ENCODE results near the gene TMC1.

TMC1 gene

DNA sequence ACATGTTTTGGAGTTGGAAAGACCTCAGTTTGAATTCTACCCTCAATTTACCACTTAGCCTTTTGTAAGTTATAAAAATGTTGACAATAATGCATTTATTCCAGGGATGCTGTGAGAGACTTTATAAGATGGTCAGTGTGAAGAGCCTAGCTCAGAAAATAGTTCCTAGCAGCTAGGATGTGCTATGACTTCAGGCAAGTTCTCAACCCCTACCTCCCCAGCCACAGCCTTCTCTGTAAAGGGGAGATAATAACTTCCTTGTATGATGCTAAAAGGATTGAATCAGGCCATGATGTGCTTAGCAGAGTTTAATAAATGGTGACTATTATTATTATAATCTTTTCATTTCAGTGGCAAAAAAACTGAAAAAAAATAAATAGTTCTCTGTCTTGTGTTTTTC is 353.8 kb downstream of the TMC1 start:
- H3K36me3 ChIP-seq (ENCODE audit: control insufficient read depth, insufficient read depth, low read length, severe bottlenecking): no peaks in the 10 kb centered on the region
- peaks cover 42% of the 10 kb centered on the region for H3K4me1 ChIP-seq (ENCODE audit: control insufficient read depth, insufficient read depth, low read length)
- no peak for DNase-seq (ENCODE audit: low read depth)
- H3K9ac ChIP-seq (ENCODE audit: low read length): no peak overlapping the region
- no peaks in the 10 kb centered on the region for H3K27me3 ChIP-seq (replicated peaks; ENCODE audit: control insufficient read depth, insufficient read depth, low read length)
- no peak overlapping the region for H3K4me3 ChIP-seq (ENCODE audit: low read length)
- H3K9me3 ChIP-seq (ENCODE audit: control insufficient read depth, low read length): peaks cover 3% of the 10 kb centered on the region

DNA sequence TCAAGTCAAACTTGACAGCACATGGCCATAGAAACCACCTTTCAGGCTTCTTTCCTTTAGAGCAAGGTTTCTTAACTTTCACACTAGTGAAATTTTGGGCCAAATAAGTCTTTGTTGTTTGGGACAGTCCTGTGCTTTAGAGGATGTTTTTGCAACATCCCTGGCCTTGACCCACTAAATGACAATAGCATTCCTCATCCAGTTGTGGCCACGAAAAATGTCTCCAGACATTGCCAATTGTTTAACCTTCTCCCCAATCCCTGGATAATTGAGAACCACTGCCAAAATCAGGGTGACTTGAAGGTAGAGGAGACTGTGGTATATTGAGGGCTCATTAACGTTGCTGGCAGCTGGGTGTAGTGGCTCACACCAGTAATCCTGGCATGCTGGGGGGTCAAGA is 359.4 kb downstream of the TMC1 start:
- Histone ChIP-seq H3K9ac (ENCODE audit: low read length) (no peak overlapping the region), H3K27me3 (replicated peaks; ENCODE audit: control insufficient read depth, insufficient read depth, low read length) (no peaks in the 10 kb centered on the region), H3K4me1 (ENCODE audit: control insufficient read depth, insufficient read depth, low read length) (peaks cover 18% of the 10 kb centered on the region), H3K9me3 (ENCODE audit: control insufficient read depth, low read length) (peaks cover 3% of the 10 kb centered on the region), H3K4me3 (ENCODE audit: low read length) (no peak overlapping the region), H3K36me3 (ENCODE audit: control insufficient read depth, insufficient read depth, low read length, severe bottlenecking) (no peaks in the 10 kb centered on the region)
- DNase-seq (ENCODE audit: low read depth): no peak

DNA sequence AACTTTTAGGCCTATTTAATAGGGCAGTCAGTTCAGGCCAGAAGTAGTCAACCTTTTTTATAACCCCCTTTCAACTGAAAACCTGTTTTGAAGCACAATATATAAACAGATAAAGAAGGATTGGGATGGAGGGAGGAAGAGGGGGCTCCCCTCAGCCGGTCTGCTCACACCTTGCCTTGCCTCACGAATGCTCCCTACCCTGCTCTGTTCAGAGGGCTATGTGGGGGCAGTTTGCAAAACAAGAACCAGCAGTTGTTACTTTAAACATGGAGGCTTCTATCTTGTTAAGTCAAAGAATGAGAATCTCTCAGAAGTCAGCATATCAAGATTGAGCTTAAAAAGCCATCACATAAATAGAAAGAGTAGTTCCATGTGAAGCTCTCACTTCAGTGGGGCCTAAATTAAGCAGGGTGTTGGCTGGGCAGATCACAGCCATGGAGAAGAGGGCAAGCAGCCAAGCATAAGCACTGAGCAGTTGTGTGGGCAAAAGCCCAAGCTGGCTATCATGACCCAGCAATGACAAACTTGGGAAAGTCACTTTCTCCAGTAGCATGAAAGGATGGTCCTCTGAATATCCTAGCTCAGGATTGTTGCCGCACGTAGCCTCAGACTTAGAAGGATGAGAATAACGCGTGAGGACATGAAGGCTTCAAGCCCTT is 360.8 kb downstream of the TMC1 start:
- H3K4me1 ChIP-seq (ENCODE audit: control insufficient read depth, insufficient read depth, low read length): peaks cover 18% of the 10 kb centered on the region
- H3K9ac ChIP-seq (ENCODE audit: low read length): no peak overlapping the region
- H3K4me3 ChIP-seq (ENCODE audit: low read length): no peak overlapping the region
- DNase-seq (ENCODE audit: low read depth): no peak
- H3K27me3 ChIP-seq (replicated peaks; ENCODE audit: control insufficient read depth, insufficient read depth, low read length): no peaks in the 10 kb centered on the region
- peaks cover 3% of the 10 kb centered on the region for H3K9me3 ChIP-seq (ENCODE audit: control insufficient read depth, low read length)
- no peaks in the 10 kb centered on the region for H3K36me3 ChIP-seq (ENCODE audit: control insufficient read depth, insufficient read depth, low read length, severe bottlenecking)

DNA sequence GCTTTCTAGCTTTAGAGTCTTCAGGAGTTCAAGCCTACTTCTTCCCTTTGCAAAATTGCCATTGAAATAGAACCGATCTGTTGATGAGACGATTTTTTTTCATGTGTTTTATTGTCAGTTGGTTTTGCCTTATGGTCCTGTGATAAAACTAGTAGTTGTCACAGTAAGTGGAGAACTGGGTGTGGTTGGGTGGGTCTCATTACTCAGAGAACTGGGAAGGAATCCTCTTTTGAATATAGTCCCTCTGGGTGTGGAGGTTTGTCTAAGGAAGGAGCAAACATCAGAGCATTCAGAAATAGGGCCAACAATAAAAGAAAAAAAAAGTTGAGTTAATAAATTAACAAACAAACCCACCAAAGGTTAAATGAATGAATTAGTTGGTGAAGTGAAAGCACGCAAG is 362.5 kb downstream of the TMC1 start:
- Histone ChIP-seq H3K4me3 (ENCODE audit: low read length) (no peak overlapping the region), H3K4me1 (ENCODE audit: control insufficient read depth, insufficient read depth, low read length) (peaks cover 18% of the 10 kb centered on the region), H3K9me3 (ENCODE audit: control insufficient read depth, low read length) (no peaks in the 10 kb centered on the region), H3K9ac (ENCODE audit: low read length) (no peak overlapping the region), H3K27me3 (replicated peaks; ENCODE audit: control insufficient read depth, insufficient read depth, low read length) (no peaks in the 10 kb centered on the region), H3K36me3 (ENCODE audit: control insufficient read depth, insufficient read depth, low read length, severe bottlenecking) (no peaks in the 10 kb centered on the region)
- no peak for DNase-seq (ENCODE audit: low read depth)

DNA sequence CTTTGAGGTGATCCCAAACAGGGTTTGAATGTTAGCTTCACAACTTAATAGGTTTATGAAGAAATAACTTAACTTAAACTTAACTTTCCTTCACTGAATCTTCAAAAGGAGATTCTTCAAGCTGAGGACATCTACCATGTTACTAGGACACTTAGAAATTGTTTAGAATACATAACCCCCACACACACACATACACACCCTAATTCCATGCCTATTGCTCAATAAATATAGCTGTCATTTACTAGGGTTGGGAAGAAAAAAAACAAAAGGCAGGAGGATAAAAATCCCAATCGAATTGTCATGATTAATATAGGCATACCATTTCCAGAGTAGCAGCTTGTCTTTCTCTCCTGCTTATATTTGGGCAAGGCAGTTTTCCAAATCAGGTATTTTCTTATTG is 363.1 kb downstream of the TMC1 start:
- no peaks in the 10 kb centered on the region for H3K9me3 ChIP-seq (ENCODE audit: control insufficient read depth, low read length)
- H3K9ac ChIP-seq (ENCODE audit: low read length): no peak overlapping the region
- no peak for DNase-seq (ENCODE audit: low read depth)
- H3K27me3 ChIP-seq (replicated peaks; ENCODE audit: control insufficient read depth, insufficient read depth, low read length): no peaks in the 10 kb centered on the region
- H3K4me3 ChIP-seq (ENCODE audit: low read length): no peak overlapping the region
- no peaks in the 10 kb centered on the region for H3K36me3 ChIP-seq (ENCODE audit: control insufficient read depth, insufficient read depth, low read length, severe bottlenecking)
- peaks cover 18% of the 10 kb centered on the region for H3K4me1 ChIP-seq (ENCODE audit: control insufficient read depth, insufficient read depth, low read length)
